Activated T-helper 1 cell treated with anti-CD3 and anti-CD28 coated beads, Interleukin-2, amount 50 U/mL, for 16 hours (primary cell): ENCODE results near the gene GALK2.
"Not testable (repeated sequence)": the region's sequence is repeated elsewhere in the genome, so short reads cannot be mapped to it uniquely, and the experiment has no call there.

Source experiments
- DNase-seq, 2 donors: peaks; one replicate each; pipeline ENCODE4 v3.0.0-alpha.2; 2020; ENCODE audit warnings: low read depth in 1 of 2, low spot score in 1 of 2

GALK2 gene

DNA sequence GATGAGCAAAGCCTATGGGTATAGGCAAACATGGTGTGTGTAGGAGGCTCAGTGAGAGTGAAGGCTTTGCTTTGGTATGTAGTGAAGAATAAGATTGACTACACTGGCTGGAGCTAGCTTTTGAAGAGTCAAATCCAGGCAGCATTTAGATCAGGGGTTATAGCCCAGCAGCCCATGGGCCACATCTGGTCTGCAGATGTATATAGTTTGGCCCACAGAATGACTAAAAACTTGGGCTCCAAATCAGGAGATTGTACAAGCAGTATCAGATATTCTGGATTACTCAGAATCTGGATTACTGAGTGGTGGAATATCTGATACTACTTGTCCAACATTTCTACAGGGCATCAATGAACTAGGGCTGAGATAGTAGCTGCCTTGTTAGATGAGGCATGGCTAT lies 160.1 kb downstream of the GALK2 start:
- no peak for DNase-seq

DNA sequence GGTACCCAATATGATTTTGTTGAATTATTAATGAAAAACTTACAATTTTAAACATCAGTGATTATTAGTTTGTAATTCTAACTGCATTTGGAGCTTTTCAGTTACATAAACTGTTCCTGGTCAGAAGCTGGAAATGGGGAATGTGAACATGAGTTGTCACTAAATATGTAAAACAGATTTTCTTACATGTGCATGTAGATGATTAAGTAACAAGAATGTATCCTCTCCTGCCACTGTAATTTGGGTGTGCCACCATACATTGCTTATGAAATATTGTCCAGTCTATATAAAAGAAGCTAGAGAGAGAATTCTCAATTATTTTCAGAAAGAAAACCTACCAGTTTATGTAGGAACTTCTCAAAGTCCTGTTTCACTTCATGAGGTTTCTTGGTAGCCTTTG lies 161.4 kb downstream of the GALK2 start:
- DNase-seq = no peak

DNA sequence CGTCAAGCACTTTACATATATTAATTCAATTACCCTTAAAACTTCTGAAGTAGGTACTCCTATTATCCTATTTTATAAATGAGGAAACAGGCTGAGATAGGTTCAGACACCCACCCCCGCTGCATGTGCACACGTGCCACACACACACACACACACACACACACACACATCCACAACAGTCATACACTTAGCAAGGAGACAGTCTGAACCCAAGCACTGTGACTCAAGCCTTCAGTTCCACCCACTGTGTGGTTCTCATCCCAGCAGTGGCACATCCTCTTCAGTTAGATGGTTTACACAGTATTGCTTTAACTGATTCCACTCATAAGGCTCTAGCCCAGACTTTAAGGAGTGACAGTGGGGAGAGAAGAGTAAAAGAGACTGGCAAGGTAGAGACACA lies 161.9 kb downstream of the GALK2 start:
- no peak for DNase-seq

DNA sequence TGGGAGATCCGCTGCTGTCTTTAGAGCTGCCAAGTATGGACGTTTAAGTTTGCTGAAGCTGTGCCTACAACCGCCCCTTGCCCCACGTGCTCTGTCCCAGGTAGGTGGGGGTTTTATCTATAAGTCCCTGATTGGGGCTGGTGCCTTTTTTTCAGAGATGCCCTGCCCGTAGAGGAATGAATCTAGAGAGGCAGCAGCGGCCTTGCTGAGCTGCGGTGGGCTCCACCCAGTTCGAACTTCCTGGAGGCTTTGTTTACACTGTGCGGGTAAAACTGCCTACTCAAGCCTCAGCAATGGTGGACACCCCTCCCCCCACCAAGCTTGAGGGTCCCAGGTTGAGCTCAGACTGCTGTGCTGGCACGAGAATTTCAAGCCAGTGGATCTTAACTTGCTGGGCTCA lies 169.6 kb downstream of the GALK2 start:
- DNase-seq = no peak

DNA sequence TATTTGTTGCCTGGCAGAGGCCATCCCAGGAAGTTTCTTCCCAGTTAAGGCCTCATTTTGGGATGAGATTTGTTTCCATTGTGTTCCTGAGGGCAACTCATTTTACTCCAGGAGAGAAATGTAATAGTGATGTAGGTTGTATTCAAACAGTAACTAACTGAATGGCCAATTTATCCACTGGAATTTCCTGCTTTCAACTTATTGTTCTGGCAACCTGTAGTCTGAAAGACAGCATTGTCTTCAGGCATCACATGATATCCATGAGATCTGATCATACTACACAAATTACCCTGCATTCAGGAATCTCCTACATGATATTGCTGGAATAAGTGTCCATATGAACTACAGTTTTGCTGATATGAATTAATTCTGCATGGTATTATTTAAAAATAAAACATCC lies 173.5 kb downstream of the GALK2 start:
- no peak for DNase-seq

DNA sequence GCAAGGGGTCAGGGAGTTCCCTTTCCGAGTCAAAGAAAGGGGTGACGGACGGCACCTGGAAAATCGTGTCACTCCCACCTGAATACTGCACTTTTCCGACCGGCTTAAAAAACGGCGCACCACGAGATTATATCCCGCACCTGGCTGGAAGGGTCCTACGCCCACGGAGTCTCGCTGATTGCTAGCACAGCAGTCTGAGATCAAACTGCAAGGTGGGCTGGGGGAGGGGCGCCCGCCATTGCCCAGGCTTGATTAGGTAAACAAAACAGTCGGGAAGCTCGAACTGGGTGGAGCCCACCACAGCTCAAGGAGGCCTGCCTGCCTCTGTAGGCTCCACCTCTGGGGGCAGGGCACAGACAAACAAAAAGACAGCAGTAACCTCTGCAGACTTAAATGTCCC lies 184.4 kb downstream of the GALK2 start:
- not testable (repeated sequence) for DNase-seq

DNA sequence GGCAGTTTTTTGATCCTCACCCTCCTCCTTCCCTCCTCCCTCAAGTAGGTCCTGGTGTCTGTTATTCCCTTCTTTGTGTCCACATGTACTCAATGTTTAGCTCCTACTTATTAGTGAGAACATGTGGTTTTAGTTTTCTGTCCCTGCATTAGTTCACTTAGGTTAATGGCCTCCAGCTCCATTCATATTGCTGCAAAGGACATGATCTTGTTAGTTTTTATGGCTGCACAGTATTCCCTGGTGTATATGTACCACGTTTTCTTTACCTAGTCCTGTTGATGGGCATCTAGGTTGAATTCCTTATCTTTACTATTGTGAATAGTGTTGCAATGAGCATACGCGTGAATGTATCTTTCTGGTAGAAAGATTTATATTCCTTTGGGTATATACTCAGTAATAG lies 191.3 kb downstream of the GALK2 start:
- DNase-seq = no peak

DNA sequence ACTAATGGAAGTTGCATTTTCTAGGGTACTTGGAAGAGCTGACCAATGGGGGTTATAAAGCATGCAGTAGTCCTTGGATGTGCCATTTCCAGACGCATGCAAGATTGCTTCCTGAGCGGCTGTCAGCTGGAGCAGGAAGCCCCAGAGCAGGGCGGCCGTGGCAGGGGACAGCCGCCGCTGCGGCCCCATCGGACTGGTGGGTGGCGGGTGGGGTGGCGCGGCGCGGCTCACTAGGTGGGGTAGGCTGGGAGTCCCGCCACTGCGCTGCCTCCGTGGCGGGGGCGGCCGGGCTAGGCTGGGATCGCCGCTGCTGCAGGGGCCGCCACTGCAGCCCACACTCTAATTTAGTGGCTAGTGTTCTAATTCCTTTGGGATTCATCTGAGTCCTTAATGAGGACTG lies 196.4 kb downstream of the GALK2 start:
- no peak for DNase-seq

DNA sequence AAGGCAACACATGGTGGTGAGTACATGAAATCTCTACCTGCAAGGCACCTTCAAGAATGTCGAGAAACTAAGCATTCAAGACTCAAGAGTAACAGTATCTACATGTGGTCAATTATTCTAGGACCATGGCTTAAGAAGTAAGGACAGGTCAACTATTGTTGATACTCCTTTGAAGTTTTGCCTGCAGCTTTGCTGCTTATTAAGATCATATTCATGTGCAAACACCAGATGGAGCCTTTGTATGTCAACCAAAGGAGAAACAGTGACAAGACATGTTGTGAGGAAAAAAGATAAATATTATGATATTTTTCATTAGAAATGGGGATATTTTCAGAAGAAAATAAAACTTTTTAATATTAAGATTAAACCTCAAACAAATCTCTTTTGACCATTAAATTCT lies 200.7 kb downstream of the GALK2 start:
- DNase-seq = no peak

DNA sequence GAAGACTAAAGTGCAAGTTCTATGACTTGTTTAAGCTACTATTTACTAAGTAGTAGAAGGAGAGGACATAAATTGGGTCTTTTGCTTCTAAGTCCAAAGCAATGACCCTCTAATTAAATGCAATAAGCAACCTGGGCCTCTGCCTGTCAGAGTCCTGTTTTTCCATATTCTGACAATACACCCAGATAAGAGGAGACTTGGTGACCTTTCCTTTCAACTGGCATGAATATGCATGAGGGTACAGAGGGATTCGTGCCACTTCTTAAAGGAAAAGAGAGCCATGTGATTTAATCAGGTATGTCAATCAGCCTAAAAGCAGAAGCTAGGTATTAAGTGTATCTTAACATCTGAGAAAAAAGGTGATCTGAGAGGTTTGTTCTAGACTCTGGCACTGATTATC lies 202.3 kb downstream of the GALK2 start:
- no peak for DNase-seq

DNA sequence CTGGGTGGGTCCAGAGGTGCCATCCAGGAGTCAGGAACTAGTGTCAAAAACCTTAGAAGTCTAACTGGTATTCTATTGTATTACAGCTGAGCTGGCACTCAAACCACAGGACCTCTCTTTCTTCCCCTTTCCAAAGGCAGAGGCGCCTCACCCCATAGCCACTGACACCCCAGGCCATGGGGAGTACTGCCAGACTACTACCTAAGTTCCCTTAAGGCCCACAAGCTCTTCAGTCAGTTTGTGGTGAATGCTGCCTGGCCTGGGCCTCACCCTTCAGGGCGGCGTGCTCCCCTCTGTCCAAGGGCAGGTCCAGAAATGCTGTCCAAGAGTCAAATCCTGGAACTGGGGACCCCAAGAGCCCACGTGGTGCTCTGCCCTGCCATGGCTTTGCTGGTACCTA lies 209.9 kb downstream of the GALK2 start:
- no peak for DNase-seq

DNA sequence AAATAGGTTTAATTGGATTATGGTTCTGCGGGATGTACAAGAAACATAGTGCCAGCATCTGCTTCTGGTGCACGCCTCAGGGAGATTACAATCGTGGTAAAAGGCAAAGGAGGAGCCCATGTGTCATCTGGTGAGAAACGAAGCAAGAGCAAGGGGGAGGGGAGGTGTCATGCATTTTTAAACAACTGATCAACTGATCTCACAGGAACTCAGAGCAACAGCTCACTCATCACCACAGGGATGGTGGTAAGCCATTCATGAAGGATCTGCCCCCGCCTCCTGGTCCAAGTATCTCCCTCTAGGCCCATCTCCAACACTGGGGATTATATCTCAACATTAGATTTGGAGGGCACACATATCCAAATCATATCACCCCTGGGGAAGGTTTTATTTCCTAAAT lies 210.9 kb downstream of the GALK2 start:
- no peak for DNase-seq
